NCI-H510A treated with DMSO at 0.1 percent for 48 hours (cell line): ENCODE data around the gene FBXO10.
A peak's percentile ranks its signal among the peaks of the same experiment; 100 is the strongest.
"Not testable (repeated sequence)": the region's sequence is repeated elsewhere in the genome, so short reads cannot be mapped to it uniquely, and the experiment has no call there.

Experiments
- DNase-seq: peaks from one replicate; lab custom pipeline; 2025; lab: John Stamatoyannopoulos, UW

FBXO10 gene

GRCh38 chr9:37477443-37477842 is 98.7 kb downstream of the FBXO10 start:
- DNase-seq: not testable (repeated sequence)

- DNase-seq: no peak
Measured at GRCh38 chr9:37476930-37477329, 99.2 kb downstream of the FBXO10 start.

GRCh38 chr9:37474438-37474837 is 101.7 kb downstream of the FBXO10 start:
- no peak for DNase-seq

GRCh38 chr9:37473982-37474381 is 102.2 kb downstream of the FBXO10 start:
- not testable (repeated sequence) for DNase-seq

GRCh38 chr9:37471942-37472684 is 104.1 kb downstream of the FBXO10 start:
- no peak for DNase-seq

DNA sequence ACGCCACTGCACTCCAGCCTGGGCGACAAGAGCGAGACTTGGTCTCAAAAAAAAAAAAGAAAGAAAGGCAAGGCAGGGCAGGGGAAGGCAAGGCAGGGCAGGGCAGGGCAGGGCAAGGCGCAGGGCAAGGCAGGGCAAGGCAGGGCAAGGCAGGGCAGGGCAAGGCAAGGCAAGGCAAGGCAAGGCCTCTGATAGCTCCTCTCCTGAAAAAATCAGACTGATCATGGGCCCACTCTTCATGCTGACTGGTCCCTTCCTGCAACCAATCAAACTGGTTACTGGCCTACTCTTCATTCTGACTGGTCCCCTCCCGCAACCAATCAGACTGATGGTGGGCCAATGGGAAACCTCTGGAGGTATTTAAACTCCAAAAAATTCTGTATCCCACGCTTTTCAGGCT is 107.6 kb downstream of the FBXO10 start:
- no peak for DNase-seq

- DNase-seq: not testable (repeated sequence)
Measured at GRCh38 chr9:37467530-37467929, 108.7 kb downstream of the FBXO10 start.

DNA sequence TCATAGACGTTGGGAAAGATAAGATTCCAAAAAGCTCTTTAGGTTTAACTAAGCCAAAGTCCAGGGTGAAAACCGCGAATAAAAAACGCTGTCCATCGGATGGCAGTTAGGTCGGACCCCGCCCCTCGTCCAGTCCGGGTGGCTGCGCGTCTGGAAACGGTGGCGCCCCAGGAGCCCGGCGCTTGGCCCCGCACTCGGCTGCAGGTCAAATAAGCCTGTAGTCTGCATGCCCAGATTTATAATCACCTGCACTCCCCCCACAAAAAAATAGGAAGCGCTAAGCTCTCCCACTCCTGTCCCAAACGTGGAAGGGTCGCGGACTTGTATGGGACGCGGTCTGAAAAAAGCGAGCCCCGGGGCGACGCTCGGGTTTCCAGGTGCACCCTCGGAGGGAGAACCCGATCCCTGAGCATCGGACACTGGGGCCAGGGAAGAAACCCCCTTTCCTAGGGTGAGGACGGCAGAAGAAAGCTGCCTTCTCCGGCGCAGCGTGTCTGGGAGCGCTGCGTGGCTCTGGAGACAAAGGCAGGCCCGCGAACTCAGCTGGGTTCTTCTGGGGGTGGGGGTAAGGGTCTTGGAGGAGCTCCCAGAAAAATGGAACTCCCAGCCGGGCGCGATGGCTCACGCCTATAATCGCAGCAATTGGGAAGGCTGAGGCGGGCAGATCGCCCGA is 110.0 kb downstream of the FBXO10 start:
- no peak for DNase-seq

DNA sequence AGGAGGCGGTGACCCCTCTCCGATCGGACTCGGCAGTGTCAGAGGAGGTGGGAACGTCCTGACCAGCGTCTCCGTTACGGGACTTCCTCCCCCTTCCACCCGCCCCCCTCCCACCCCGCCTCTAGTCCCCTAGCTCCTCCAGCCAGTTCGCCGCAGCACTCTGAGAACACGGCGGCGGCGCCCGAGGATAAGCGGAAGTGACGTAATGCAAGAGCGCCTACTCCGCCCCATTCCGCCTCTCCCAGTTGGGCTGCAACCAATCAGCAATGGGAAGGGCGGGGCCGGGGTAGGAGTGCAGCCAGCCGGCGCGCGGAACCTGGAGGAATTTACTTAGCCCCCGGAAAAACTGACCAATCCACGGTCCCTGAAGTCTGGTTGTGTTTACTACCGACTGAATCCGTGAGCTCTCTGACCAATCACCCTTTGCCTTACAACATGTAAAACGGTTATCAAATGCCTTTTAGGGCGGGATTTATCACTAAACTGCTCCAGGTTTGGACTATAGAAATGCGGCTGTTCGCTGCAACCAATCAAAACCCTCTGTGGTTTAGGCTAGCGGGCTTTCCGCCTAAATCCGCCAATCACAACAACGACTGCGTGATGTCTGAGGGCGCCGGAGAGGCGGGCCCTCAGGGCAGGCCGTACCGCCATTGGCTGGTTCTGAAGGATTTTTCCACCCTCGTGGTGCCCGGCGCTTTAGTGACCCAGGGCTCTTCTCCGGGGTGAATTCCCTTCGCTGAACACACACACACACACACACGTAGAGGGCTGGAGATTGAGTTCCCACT is 110.7 kb downstream of the FBXO10 start, which contains the start of gene ZBTB5:
Gene ZBTB5 (minus strand): TSS at position 202 of the 788 bp plus-strand sequence. CDS start 22,899 bp downstream, outside the sequence.
- DNase-seq: peak; percentile 98

- DNase-seq: peak; percentile 67
Measured at GRCh38 chr9:37464426-37465248, 111.5 kb downstream of the FBXO10 start.

DNA sequence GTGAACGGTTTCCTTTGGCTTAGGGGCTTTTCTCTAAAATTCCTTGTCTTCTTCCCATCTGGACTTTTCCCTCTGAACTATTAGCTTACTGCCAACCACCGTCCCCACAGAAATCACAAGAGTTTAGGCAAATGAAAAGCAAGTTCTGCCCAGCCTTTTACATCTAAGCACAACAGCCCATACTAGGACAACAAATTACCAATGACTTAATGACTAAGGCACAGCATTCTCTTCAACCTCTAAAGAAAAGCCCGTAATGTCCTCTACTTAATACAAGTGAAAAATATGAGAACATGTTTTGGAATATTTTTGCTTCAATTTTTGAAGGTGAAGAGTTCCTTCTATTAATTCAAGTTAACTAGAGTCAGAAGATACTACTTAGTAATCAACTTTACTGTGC is 112.2 kb downstream of the FBXO10 start:
- DNase-seq: no peak
